ENCODE results near the gene YY1.

Gene YY1

DNA sequence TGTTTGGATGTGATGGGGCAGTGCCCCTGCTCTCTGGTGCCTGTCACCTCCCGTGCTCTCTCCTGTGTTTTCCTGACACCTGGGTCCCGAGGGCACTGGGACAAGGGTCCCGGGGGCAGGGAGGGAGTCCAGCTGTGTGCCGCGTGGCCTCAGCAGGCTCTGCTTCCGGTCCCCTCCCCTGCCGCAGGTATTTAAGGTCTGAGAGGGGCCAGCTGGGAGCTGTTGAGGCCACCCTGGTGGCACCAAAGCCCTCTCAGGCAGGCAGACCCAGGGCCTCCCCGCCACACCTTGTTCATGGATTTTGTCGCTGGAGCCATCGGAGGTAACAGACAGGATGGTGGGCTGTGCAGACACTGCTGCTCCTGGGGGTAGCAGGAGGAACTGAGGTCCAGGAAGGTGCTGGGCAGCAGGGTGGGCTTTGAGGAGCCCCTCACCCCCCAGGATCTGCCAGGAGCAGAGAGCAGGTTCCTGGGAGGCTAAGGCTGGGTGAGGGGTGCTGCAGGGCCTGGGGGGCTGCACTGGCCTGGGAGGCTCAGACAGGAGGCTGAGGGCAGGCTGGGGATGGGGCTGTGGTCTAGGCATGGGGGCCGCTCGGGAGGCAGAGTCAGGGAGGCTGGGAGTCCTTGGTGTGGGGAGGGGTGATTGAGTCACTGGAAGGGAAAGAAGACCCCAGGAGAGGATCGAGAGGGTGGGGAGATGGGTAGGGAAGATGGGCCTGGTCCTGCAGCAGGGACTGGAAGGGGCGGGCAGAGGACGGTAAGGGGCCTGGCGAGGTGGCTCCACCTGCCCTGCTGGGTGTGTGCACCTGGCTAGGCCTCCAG is 84.4 kb downstream of the YY1 start, which contains the start of gene SLC25A47:
TSS of gene SLC25A47 (plus strand) at position 219 of the 821 bp plus-strand sequence. CDS start at position 295, 76 bp downstream.
- Histone ChIP-seq H3K27ac (ENCODE audit: low read length, poor library complexity, severe bottlenecking) (no peak within 1 kb of the TSS), H4K91ac (ENCODE audit: low read length) (peak within 1 kb of the TSS; percentile 59), H3K36me3 (ENCODE audit: control insufficient read depth in 1 of 2, insufficient read depth in 2 of 2, low read depth in 1 of 2, low read length in 2 of 2) (no peaks in the 10 kb centered on the region), H3K4me1 (ENCODE audit: control insufficient read depth, insufficient read depth, low read depth, low read length) (peaks cover 3% of the 10 kb centered on the region), H2BK120ac (ENCODE audit: low read depth, low read length) (no peak within 1 kb of the TSS), H2BK15ac (ENCODE audit: low read depth, poor library complexity, severe bottlenecking) (no peak within 1 kb of the TSS), H2BK5ac (ENCODE audit: low read depth, low read length, poor library complexity, severe bottlenecking) (no peak within 1 kb of the TSS), H3K4me3 (ENCODE audit: insufficient read depth in 1 of 2, low read depth in 1 of 2, low read length in 2 of 2) (no peak within 1 kb of the TSS), H3K9me3 (ENCODE audit: control insufficient read depth, low read length) (no peaks in the 10 kb centered on the region), H3K23ac (ENCODE audit: low read length in 2 of 2) (no peak within 1 kb of the TSS), H2AK5ac (ENCODE audit: low read length, severe bottlenecking) (no peak within 1 kb of the TSS), H3K4ac (ENCODE audit: low read depth in 1 of 2, low read length in 2 of 2) (peak within 1 kb of the TSS in 1 of 2 experiments; percentile 52), H2AFZ (ENCODE audit: low read depth, low read length) (no peak within 1 kb of the TSS), H2BK12ac (ENCODE audit: low read length in 2 of 2) (no peak within 1 kb of the TSS), H3K9ac (ENCODE audit: low read length) (no peak within 1 kb of the TSS), H3K14ac (ENCODE audit: low read length in 2 of 2) (peak within 1 kb of the TSS in 1 of 2 experiments; percentile 32), H3K18ac (ENCODE audit: low read depth in 1 of 2, low read length in 2 of 2) (peak within 1 kb of the TSS in 1 of 2 experiments; percentile 22), H3K79me1 (replicated peaks; ENCODE audit: low read length, poor library complexity, severe bottlenecking) (no peaks in the 10 kb centered on the region), H3K4me2 (ENCODE audit: low read length, poor library complexity, severe bottlenecking) (no peak within 1 kb of the TSS), H3K27me3 (ENCODE audit: control insufficient read depth in 1 of 2, insufficient read depth in 1 of 2, low read length in 2 of 2) (peaks cover 0 to 13% of the 10 kb centered on the region in 2 experiments), H4K8ac (ENCODE audit: low read length) (no peak within 1 kb of the TSS)
- WGBS: 91% methylated on average over 16 of the region's 16 CpGs
- no peak for DNase-seq

DNA sequence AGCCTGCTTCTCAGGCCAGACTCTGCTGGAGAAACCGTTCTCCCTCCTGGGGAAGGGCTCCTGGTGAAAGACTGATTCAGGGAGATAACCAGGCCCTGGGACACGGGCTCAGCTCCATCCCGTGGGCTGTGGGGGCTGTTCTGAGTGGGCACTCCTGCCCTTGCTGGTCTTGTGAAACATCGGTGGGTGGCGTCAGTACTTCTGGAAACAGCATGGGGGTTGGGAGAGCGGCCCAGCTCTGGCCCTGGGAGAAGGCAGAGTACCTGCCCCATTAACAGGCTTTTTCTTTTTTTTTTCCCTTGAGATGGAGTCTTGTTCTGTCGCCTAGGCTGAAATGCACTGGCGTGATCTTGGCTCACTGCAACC is 85.0 kb downstream of the YY1 start:
- Histone ChIP-seq H2BK5ac (ENCODE audit: low read depth, low read length, poor library complexity, severe bottlenecking) (no peak overlapping the region), H3K4me3 (ENCODE audit: insufficient read depth in 1 of 2, low read depth in 1 of 2, low read length in 2 of 2) (no peak overlapping the region), H3K4me2 (ENCODE audit: low read length, poor library complexity, severe bottlenecking) (no peak overlapping the region), H2AFZ (ENCODE audit: low read depth, low read length) (no peak overlapping the region), H4K91ac (ENCODE audit: low read length) (no peak overlapping the region), H3K4ac (ENCODE audit: low read depth in 1 of 2, low read length in 2 of 2) (no peak overlapping the region), H2BK12ac (ENCODE audit: low read length in 2 of 2) (no peak overlapping the region), H3K18ac (ENCODE audit: low read depth in 1 of 2, low read length in 2 of 2) (peak overlapping the region in 1 of 2 experiments; percentile 22), H3K4me1 (ENCODE audit: control insufficient read depth, insufficient read depth, low read depth, low read length) (peaks cover 4% of the 10 kb centered on the region), H3K27ac (ENCODE audit: low read length, poor library complexity, severe bottlenecking) (no peak overlapping the region), H3K23ac (ENCODE audit: low read length in 2 of 2) (no peak overlapping the region), H3K27me3 (ENCODE audit: control insufficient read depth in 1 of 2, insufficient read depth in 1 of 2, low read length in 2 of 2) (peaks cover 0 to 13% of the 10 kb centered on the region in 2 experiments), H3K79me1 (replicated peaks; ENCODE audit: low read length, poor library complexity, severe bottlenecking) (no peaks in the 10 kb centered on the region), H3K14ac (ENCODE audit: low read length in 2 of 2) (no peak overlapping the region), H2BK15ac (ENCODE audit: low read depth, poor library complexity, severe bottlenecking) (no peak overlapping the region), H4K8ac (ENCODE audit: low read length) (no peak overlapping the region), H2BK120ac (ENCODE audit: low read depth, low read length) (no peak overlapping the region), H2AK5ac (ENCODE audit: low read length, severe bottlenecking) (no peak overlapping the region), H3K9ac (ENCODE audit: low read length) (no peak overlapping the region), H3K9me3 (ENCODE audit: control insufficient read depth, low read length) (no peaks in the 10 kb centered on the region), H3K36me3 (ENCODE audit: control insufficient read depth in 1 of 2, insufficient read depth in 2 of 2, low read depth in 1 of 2, low read length in 2 of 2) (peaks cover 0 to 3% of the 10 kb centered on the region in 2 experiments)
- DNase-seq: no peak
- WGBS: 85% methylated on average over 8 of the region's 8 CpGs

DNA sequence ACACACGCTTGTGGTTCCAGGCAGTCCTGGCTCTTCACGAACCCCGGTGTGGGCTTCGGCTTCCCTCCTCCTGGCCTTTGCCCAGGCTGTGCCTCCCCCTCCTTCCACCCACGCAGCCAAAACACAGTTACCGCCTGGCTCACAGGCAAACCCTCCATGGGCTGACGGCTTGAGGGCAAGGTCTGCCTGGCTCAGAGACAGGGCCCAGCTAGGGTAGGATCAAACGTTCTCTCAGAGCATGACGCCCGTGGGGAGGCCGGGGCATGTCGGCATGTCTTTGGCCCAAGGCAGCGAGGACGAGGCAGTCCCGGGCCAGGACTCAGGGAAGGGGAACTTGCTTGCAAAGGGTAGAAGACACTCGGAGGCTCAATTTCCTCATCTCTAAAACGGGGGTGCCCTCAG is 86.3 kb downstream of the YY1 start:
- Histone ChIP-seq H2BK12ac (ENCODE audit: low read length in 2 of 2) (no peak overlapping the region), H2BK120ac (ENCODE audit: low read depth, low read length) (no peak overlapping the region), H3K9me3 (ENCODE audit: control insufficient read depth, low read length) (no peaks in the 10 kb centered on the region), H3K4me1 (ENCODE audit: control insufficient read depth, insufficient read depth, low read depth, low read length) (peaks cover 7% of the 10 kb centered on the region), H2AK5ac (ENCODE audit: low read length, severe bottlenecking) (no peak overlapping the region), H3K4me3 (ENCODE audit: insufficient read depth in 1 of 2, low read depth in 1 of 2, low read length in 2 of 2) (no peak overlapping the region), H2BK15ac (ENCODE audit: low read depth, poor library complexity, severe bottlenecking) (no peak overlapping the region), H3K18ac (ENCODE audit: low read depth in 1 of 2, low read length in 2 of 2) (no peak overlapping the region), H2BK5ac (ENCODE audit: low read depth, low read length, poor library complexity, severe bottlenecking) (no peak overlapping the region), H3K23ac (ENCODE audit: low read length in 2 of 2) (no peak overlapping the region), H3K14ac (ENCODE audit: low read length in 2 of 2) (peak overlapping the region in 1 of 2 experiments; percentile 41), H4K91ac (ENCODE audit: low read length) (no peak overlapping the region), H3K9ac (ENCODE audit: low read length) (no peak overlapping the region), H3K4me2 (ENCODE audit: low read length, poor library complexity, severe bottlenecking) (no peak overlapping the region), H3K27ac (ENCODE audit: low read length, poor library complexity, severe bottlenecking) (no peak overlapping the region), H2AFZ (ENCODE audit: low read depth, low read length) (no peak overlapping the region), H3K4ac (ENCODE audit: low read depth in 1 of 2, low read length in 2 of 2) (no peak overlapping the region), H3K36me3 (ENCODE audit: control insufficient read depth in 1 of 2, insufficient read depth in 2 of 2, low read depth in 1 of 2, low read length in 2 of 2) (peaks cover 0 to 3% of the 10 kb centered on the region in 2 experiments), H3K79me1 (replicated peaks; ENCODE audit: low read length, poor library complexity, severe bottlenecking) (no peaks in the 10 kb centered on the region), H3K27me3 (ENCODE audit: control insufficient read depth in 1 of 2, insufficient read depth in 1 of 2, low read length in 2 of 2) (peaks cover 0 to 14% of the 10 kb centered on the region in 2 experiments), H4K8ac (ENCODE audit: low read length) (no peak overlapping the region)
- WGBS: 88% methylated on average over 17 of the region's 17 CpGs
- no peak for DNase-seq

DNA sequence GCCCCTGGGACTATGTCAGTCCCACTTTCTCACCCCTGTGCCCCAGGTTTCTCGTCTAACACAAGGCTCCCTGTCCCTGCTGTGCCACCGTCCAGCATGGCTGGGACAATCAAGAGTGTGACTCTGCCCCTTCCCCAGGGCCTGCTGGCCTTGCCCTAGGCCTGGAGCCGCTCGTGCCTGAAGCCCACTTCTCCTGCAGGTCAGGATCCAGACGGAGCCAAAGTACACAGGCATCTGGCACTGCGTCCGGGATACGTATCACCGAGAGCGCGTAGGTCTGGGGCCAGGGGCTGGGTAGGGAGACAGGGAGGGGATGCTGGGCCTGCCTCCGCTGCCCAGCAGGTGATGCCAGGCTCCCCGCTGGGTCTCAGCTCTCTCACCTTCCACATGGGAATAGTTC is 87.0 kb downstream of the YY1 start:
- H4K8ac ChIP-seq (ENCODE audit: low read length): no peak overlapping the region
- H2AFZ ChIP-seq (ENCODE audit: low read depth, low read length): no peak overlapping the region
- H3K9me3 ChIP-seq (ENCODE audit: control insufficient read depth, low read length): no peaks in the 10 kb centered on the region
- H3K4me2 ChIP-seq (ENCODE audit: low read length, poor library complexity, severe bottlenecking): no peak overlapping the region
- H3K79me1 ChIP-seq (replicated peaks; ENCODE audit: low read length, poor library complexity, severe bottlenecking): no peaks in the 10 kb centered on the region
- no peak overlapping the region for H2BK12ac ChIP-seq (ENCODE audit: low read length in 2 of 2)
- peak overlapping the region; percentile 16 for H4K91ac ChIP-seq (ENCODE audit: low read length)
- H3K4ac ChIP-seq (ENCODE audit: low read depth in 1 of 2, low read length in 2 of 2): no peak overlapping the region
- H3K4me3 ChIP-seq (ENCODE audit: insufficient read depth in 1 of 2, low read depth in 1 of 2, low read length in 2 of 2): no peak overlapping the region
- WGBS: 86% methylated on average over 13 of the region's 13 CpGs
- no peak overlapping the region for H2AK5ac ChIP-seq (ENCODE audit: low read length, severe bottlenecking)
- H3K27ac ChIP-seq (ENCODE audit: low read length, poor library complexity, severe bottlenecking): no peak overlapping the region
- no peak overlapping the region for H2BK5ac ChIP-seq (ENCODE audit: low read depth, low read length, poor library complexity, severe bottlenecking)
- H3K4me1 ChIP-seq (ENCODE audit: control insufficient read depth, insufficient read depth, low read depth, low read length): peaks cover 7% of the 10 kb centered on the region
- peaks cover 0 to 3% of the 10 kb centered on the region in 2 experiments for H3K36me3 ChIP-seq (ENCODE audit: control insufficient read depth in 1 of 2, insufficient read depth in 2 of 2, low read depth in 1 of 2, low read length in 2 of 2)
- peaks cover 0 to 16% of the 10 kb centered on the region in 2 experiments for H3K27me3 ChIP-seq (ENCODE audit: control insufficient read depth in 1 of 2, insufficient read depth in 1 of 2, low read length in 2 of 2)
- DNase-seq: no peak
- no peak overlapping the region for H3K14ac ChIP-seq (ENCODE audit: low read length in 2 of 2)
- no peak overlapping the region for H2BK120ac ChIP-seq (ENCODE audit: low read depth, low read length)
- no peak overlapping the region for H3K9ac ChIP-seq (ENCODE audit: low read length)
- H2BK15ac ChIP-seq (ENCODE audit: low read depth, poor library complexity, severe bottlenecking): no peak overlapping the region
- H3K18ac ChIP-seq (ENCODE audit: low read depth in 1 of 2, low read length in 2 of 2): no peak overlapping the region
- H3K23ac ChIP-seq (ENCODE audit: low read length in 2 of 2): no peak overlapping the region

Data from mesenchymal stem cell (in vitro differentiated cells and primary cell).